Measurements from ENCODE around the gene CLEC14A. TPM values are rescaled to one million over a fixed set of nuclear protein-coding genes. Genes with fewer than 3 reads are reported as not detected.

Gene CLEC14A
- total and polyA plus RNA-seq, 10 donors: 4.1 to 33.6 (median 21.1) TPM

DNA sequence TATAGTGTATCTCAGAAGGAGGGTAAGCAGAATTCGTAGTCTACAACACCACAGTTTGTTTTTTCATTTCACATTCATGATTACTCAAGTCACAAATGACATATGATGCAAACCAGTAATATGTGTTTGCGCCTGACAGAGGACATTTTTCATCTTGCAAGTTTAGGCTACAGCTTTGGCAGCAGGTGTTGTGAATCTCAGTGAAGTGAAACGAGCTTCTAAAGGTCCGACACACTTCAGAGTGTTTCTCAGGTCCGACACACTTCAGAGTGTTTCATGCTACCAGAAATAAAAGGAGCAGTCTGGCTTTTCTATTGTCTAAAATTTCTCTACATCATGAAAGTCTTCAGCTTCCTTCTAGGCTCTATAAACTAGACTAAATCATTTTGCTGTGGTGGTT lies 22.7 kb downstream of the CLEC14A start:
- no peaks in the 10 kb centered on the region for H3K9me3 ChIP-seq
- no peak overlapping the region for H3K27ac ChIP-seq
- DNase-seq: no peak
- TF ChIP-seq POLR2AphosphoS5 (IDR thresholded peaks at IDR 0.05): no peak
- TF ChIP-seq POLR2A (IDR thresholded peaks at IDR 0.05): no peak
- TF ChIP-seq, protein P1, sequence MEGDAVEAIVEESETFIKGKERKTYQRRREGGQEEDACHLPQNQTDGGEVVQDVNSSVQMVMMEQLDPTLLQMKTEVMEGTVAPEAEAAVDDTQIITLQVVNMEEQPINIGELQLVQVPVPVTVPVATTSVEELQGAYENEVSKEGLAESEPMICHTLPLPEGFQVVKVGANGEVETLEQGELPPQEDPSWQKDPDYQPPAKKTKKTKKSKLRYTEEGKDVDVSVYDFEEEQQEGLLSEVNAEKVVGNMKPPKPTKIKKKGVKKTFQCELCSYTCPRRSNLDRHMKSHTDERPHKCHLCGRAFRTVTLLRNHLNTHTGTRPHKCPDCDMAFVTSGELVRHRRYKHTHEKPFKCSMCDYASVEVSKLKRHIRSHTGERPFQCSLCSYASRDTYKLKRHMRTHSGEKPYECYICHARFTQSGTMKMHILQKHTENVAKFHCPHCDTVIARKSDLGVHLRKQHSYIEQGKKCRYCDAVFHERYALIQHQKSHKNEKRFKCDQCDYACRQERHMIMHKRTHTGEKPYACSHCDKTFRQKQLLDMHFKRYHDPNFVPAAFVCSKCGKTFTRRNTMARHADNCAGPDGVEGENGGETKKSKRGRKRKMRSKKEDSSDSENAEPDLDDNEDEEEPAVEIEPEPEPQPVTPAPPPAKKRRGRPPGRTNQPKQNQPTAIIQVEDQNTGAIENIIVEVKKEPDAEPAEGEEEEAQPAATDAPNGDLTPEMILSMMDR (IDR thresholded peaks at IDR 0.05 in 8 of 11, conservative IDR thresholded peaks at IDR 0.05 in 3 of 11): no peak
- H3K4me1 ChIP-seq: no peaks in the 10 kb centered on the region
- no peak overlapping the region for H3K4me3 ChIP-seq
- H3K27me3 ChIP-seq (replicated peaks in 1 of 7): no peaks in the 10 kb centered on the region
- intact Hi-C loops (cut with DNase I; ENCODE audit: low total_unique reads): no loop called here
- H3K36me3 ChIP-seq: no peaks in the 10 kb centered on the region
- WGBS, 5 donors: 69 to 80% (median 73%) methylated on average over 5 of the region's 5 CpGs

DNA sequence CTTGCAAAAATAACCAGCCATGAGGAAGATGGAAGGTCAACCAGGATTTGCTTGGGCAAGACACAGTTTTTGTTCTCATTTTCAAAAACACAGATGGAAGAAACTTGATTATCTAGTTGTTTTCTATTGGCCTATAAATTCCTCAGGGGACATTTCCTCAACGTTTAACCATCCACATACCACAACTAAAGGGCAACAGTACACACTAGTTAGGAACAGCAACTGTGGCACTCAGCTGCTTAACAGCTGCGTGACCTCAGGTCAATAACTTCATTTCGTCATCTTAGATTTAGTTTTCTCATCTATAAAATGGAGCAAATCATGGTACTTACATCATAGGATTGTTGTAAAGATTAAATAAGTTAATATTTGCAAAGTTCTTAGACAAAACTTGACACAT lies 29.5 kb downstream of the CLEC14A start:
- 72 to 80% (median 73%) methylated on average over 3 of the region's 3 CpGs for WGBS, 5 donors
- H3K36me3 ChIP-seq: no peaks in the 10 kb centered on the region
- no peaks in the 10 kb centered on the region for H3K27me3 ChIP-seq (replicated peaks in 1 of 7)
- H3K27ac ChIP-seq: no peak overlapping the region
- no peaks in the 10 kb centered on the region for H3K9me3 ChIP-seq
- DNase-seq: no peak
- H3K4me1 ChIP-seq: no peaks in the 10 kb centered on the region
- intact Hi-C loops (cut with DNase I; ENCODE audit: low total_unique reads): no loop called here
- no peak for TF ChIP-seq POLR2AphosphoS5 (IDR thresholded peaks at IDR 0.05)
- TF ChIP-seq, protein P1 (IDR thresholded peaks at IDR 0.05 in 8 of 11, conservative IDR thresholded peaks at IDR 0.05 in 3 of 11): no peak
- TF ChIP-seq POLR2A (IDR thresholded peaks at IDR 0.05): no peak
- no peak overlapping the region for H3K4me3 ChIP-seq

DNA sequence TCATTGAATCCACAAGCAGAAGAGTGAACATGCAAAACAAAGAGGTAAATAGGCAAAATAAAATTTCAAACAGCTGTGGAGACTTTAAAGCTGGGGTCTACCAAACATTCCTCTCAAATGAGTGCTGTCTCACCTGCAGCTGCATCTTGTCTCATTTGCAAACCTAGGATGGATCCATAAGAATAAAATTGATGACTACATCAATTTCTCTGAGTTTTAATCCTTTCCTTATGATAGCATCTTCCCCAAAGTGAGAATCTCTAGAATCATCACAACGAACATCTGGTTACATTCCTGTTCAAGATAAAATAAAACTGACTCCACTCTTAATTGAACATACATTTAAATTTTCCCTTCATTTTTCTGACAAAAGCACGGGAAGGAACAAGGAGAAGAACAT lies 29.9 kb downstream of the CLEC14A start:
- TF ChIP-seq, protein P1 (IDR thresholded peaks at IDR 0.05 in 8 of 11, conservative IDR thresholded peaks at IDR 0.05 in 3 of 11): no peak
- no peak for TF ChIP-seq POLR2AphosphoS5 (IDR thresholded peaks at IDR 0.05)
- no peaks in the 10 kb centered on the region for H3K4me1 ChIP-seq
- H3K36me3 ChIP-seq: no peaks in the 10 kb centered on the region
- 71 to 81% (median 78%) methylated on average over 2 of the region's 2 CpGs for WGBS, 5 donors
- intact Hi-C loops (cut with DNase I; ENCODE audit: low total_unique reads): no loop called here
- no peak overlapping the region for H3K27ac ChIP-seq
- no peak for DNase-seq
- no peak overlapping the region for H3K4me3 ChIP-seq
- no peaks in the 10 kb centered on the region for H3K27me3 ChIP-seq (replicated peaks in 1 of 7)
- H3K9me3 ChIP-seq: no peaks in the 10 kb centered on the region

DNA sequence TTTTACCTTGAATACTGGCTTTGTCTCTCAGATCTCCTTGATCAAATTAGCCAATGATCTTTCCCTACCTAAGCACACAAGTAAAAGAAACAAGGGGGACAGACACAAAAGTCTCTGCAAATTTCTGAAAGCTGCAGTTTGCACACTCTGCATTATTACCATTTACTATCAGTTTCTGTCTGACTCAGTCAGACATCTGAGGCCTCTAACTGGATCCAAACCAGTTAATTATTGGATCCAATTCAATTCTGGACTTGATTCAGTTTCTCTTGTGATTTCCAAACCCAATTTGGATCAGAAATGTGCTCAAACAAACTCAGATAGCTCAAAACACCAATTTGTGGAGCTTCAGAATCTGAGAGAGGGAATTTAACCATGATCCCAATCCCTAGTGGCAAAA lies 31.6 kb downstream of the CLEC14A start:
- intact Hi-C loops (cut with DNase I; ENCODE audit: low total_unique reads): no loop called here
- H3K27ac ChIP-seq: no peak overlapping the region
- H3K4me3 ChIP-seq: no peak overlapping the region
- H3K36me3 ChIP-seq: no peaks in the 10 kb centered on the region
- TF ChIP-seq, protein P1 (IDR thresholded peaks at IDR 0.05 in 8 of 11, conservative IDR thresholded peaks at IDR 0.05 in 3 of 11): no peak
- TF ChIP-seq POLR2AphosphoS5 (IDR thresholded peaks at IDR 0.05) (no peak), POLR2A (IDR thresholded peaks at IDR 0.05) (no peak)
- no peaks in the 10 kb centered on the region for H3K4me1 ChIP-seq
- no peak for DNase-seq
- no peaks in the 10 kb centered on the region for H3K27me3 ChIP-seq (replicated peaks in 1 of 7)
- H3K9me3 ChIP-seq: no peaks in the 10 kb centered on the region
